KMS-11 (cell line): ENCODE measurements around the gene HOXD4.

Experiments used
- H2AFZ ChIP-seq: fragments of 200-600 bp; sonication (generic); 2 replicates; pipeline ENCODE4 v1.6.1; 2016; ENCODE audit warnings: antibody characterized with exemption, mixed run types, low read depth
- H3K27ac ChIP-seq: fragments of 200-600 bp; sonication (generic); 2 replicates; pipeline ENCODE4 v1.6.1; 2016; ENCODE audit warnings: mild to moderate bottlenecking, mixed run types
- H3K27me3 ChIP-seq: fragments of 200-600 bp; sonication (generic); 2 replicates; pipeline ENCODE4 v1.6.1; 2017; ENCODE audit warnings: mild to moderate bottlenecking, low read depth, mixed run types, moderate library complexity; ENCODE audit not compliant: insufficient read depth
- H3K36me3 ChIP-seq: fragments of 200-600 bp; sonication (generic); 2 replicates; pipeline ENCODE4 v1.6.1; 2017; ENCODE audit warnings: mild to moderate bottlenecking, mixed run types; ENCODE audit not compliant: insufficient read depth
- H3K4me1 ChIP-seq: fragments of 200-600 bp; sonication (generic); 2 replicates; pipeline ENCODE4 v1.6.1; 2016; ENCODE audit warnings: mild to moderate bottlenecking, low read depth, mixed run types; ENCODE audit not compliant: poor library complexity, severe bottlenecking
- H3K4me2 ChIP-seq: fragments of 200-600 bp; sonication (generic); 2 replicates; pipeline ENCODE4 v1.7.0; 2016; ENCODE audit warnings: mild to moderate bottlenecking, mixed run types
- H3K4me3 ChIP-seq: fragments of 200-600 bp; sonication (generic); IDR thresholded peaks from 2 replicates; pipeline ENCODE4 v1.6.1; 2017; ENCODE audit warnings: low read depth, low read length, mixed read lengths; ENCODE audit not compliant: insufficient read depth
- H3K79me2 ChIP-seq: fragments of 200-600 bp; sonication (generic); 2 replicates; pipeline ENCODE4 v1.6.1; 2016; ENCODE audit warnings: low read depth, mixed run types; ENCODE audit not compliant: insufficient read depth
- H3K9ac ChIP-seq: fragments of 200-600 bp; sonication (generic); 2 replicates; pipeline ENCODE4 v1.6.1; 2016; ENCODE audit warnings: mild to moderate bottlenecking, mixed run types
- H4K20me1 ChIP-seq: fragments of 200-600 bp; sonication (generic); 2 replicates; pipeline ENCODE4 v1.6.1; 2016; ENCODE audit warnings: mild to moderate bottlenecking, mixed run types; ENCODE audit not compliant: insufficient read depth
- CTCF ChIP-seq: fragments of 200-600 bp; sonication (generic); conservative IDR thresholded peaks from 2 replicates; pipeline ENCODE4 v1.6.1; 2017; ENCODE audit warnings: low read depth, mild to moderate bottlenecking, antibody characterized with exemption, low read length, moderate library complexity, mixed read lengths

The HOXD4 gene

GRCh38 chr2:176173567-176174381 lies 22.4 kb downstream of the HOXD4 start:
- no peaks in the 10 kb centered on the region for H3K4me1 ChIP-seq
- H2AFZ ChIP-seq, result no peak overlapping the region
- no peak for TF ChIP-seq CTCF
- no peaks in the 10 kb centered on the region for H4K20me1 ChIP-seq
- H3K79me2 ChIP-seq, result no peaks in the 10 kb centered on the region
- no peak overlapping the region for H3K4me3 ChIP-seq
- no peak overlapping the region for H3K9ac ChIP-seq
- H3K27me3 ChIP-seq, result no peaks in the 10 kb centered on the region
- no peak overlapping the region for H3K27ac ChIP-seq
- H3K36me3 ChIP-seq, result no peaks in the 10 kb centered on the region
- no peak overlapping the region for H3K4me2 ChIP-seq

GRCh38 chr2:176174382-176174823 lies 23.1 kb downstream of the HOXD4 start:
- no peaks in the 10 kb centered on the region for H3K4me1 ChIP-seq
- H3K9ac ChIP-seq, result no peak overlapping the region
- no peak for TF ChIP-seq CTCF
- no peaks in the 10 kb centered on the region for H3K27me3 ChIP-seq
- no peak overlapping the region for H3K4me3 ChIP-seq
- H3K79me2 ChIP-seq, result no peaks in the 10 kb centered on the region
- no peak overlapping the region for H2AFZ ChIP-seq
- H3K36me3 ChIP-seq, result no peaks in the 10 kb centered on the region
- no peak overlapping the region for H3K27ac ChIP-seq
- H4K20me1 ChIP-seq, result no peaks in the 10 kb centered on the region
- H3K4me2 ChIP-seq, result no peak overlapping the region

GRCh38 chr2:176174824-176175708 lies 23.7 kb downstream of the HOXD4 start:
- no peak for TF ChIP-seq CTCF
- H2AFZ ChIP-seq, result no peak overlapping the region
- H3K4me3 ChIP-seq, result no peak overlapping the region
- H3K4me1 ChIP-seq, result no peaks in the 10 kb centered on the region
- no peak overlapping the region for H3K4me2 ChIP-seq
- H3K9ac ChIP-seq, result no peak overlapping the region
- H3K27ac ChIP-seq, result no peak overlapping the region
- H3K79me2 ChIP-seq, result no peaks in the 10 kb centered on the region
- H3K36me3 ChIP-seq, result no peaks in the 10 kb centered on the region
- H4K20me1 ChIP-seq, result no peaks in the 10 kb centered on the region
- H3K27me3 ChIP-seq, result no peaks in the 10 kb centered on the region

- Histone ChIP-seq H3K9ac (no peak overlapping the region), H3K79me2 (no peaks in the 10 kb centered on the region), H4K20me1 (no peaks in the 10 kb centered on the region), H3K4me3 (no peak overlapping the region), H3K4me2 (no peak overlapping the region), H3K4me1 (no peaks in the 10 kb centered on the region), H3K27ac (no peak overlapping the region), H3K36me3 (no peaks in the 10 kb centered on the region), H3K27me3 (no peaks in the 10 kb centered on the region), H2AFZ (no peak overlapping the region)
- TF ChIP-seq CTCF, result no peak
These were observed 24.6 kb downstream of the HOXD4 start for GRCh38 chr2:176175709-176176607.
